Stromal cell of bone marrow (primary cell): ENCODE results near the gene PIK3R1.

Experiments
- DNase-seq: peaks from one replicate; pipeline ENCODE4 v3.0.0-alpha.2; 2012; ENCODE audit warnings: low read depth

The PIK3R1 gene

DNA sequence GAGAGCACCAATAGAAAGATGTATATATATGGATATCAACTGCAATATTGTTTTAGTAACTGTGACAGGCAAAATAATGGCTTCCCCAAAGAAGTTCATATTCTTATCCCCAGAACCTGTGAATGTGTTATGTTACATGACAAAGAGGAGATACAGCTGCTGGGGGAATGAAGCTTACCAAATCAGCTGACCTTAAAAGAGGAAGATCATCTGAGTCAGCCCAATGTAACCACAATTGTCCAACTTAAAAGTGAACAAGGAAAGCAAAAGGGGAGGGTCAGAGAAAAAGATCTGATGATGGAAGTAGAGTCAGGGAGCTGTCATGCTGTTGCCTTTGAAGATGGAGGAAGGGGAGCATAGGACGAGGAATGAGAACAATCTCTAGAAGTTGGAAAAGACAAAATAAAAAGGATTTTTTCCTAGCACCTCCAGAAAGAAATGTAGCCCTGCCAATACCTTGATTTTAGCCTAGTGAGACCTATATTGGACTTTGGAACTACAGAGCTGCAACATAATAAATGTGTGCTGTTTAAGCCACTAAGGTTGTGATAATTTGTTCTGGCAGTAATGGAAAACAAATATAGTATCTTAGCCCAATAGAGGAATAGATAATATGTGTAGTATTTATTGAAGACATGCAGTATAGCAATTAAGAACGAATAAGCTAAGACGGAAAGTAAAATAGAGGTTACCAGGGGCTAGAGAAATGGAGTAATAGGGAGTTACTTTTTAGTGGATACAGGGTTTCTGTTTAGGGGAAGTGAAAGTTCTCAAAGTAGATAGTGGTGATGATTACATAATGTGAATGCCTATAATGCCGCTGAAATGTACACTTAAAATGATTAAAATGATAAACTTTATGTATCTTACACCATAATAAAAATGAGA, 115.9 kb downstream of the PIK3R1 start:
- DNase-seq, result no peak

DNA sequence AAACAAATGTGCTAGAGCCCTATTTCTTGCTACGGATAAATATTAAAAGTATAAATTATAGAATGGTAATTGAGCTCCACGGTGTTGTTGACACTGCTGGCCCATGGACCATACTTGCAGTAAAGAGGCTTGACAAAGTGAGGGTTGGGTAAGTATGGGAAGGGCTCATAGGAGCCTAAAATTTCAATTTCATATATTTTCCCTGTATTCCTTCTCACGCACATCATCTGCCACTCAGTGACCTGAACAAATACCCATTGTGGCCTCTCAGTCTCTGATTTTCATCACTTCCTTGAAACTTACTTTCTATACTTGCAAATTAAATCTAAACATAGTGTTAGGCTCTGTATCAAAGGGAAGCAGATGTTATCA, 116.5 kb downstream of the PIK3R1 start:
- DNase-seq, result no peak

DNA sequence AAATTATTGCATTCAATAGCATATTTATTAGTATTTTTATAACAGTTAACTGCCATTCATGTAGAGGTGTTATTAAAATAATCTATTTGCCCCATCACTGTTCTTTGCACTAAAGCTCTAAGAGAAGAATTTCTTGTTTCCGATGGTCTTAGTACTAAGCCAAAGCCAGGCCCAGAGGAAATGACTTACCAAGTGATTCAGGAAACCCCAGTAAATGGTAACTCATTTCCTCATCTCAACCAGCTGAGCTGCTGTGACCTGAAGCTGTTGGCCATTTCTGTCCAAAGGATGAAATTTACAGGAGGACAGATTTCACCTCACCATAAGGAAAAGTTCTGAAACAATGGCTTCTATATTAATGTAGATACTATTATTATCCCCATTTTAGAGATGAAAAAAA, 117.0 kb downstream of the PIK3R1 start:
- no peak for DNase-seq

DNA sequence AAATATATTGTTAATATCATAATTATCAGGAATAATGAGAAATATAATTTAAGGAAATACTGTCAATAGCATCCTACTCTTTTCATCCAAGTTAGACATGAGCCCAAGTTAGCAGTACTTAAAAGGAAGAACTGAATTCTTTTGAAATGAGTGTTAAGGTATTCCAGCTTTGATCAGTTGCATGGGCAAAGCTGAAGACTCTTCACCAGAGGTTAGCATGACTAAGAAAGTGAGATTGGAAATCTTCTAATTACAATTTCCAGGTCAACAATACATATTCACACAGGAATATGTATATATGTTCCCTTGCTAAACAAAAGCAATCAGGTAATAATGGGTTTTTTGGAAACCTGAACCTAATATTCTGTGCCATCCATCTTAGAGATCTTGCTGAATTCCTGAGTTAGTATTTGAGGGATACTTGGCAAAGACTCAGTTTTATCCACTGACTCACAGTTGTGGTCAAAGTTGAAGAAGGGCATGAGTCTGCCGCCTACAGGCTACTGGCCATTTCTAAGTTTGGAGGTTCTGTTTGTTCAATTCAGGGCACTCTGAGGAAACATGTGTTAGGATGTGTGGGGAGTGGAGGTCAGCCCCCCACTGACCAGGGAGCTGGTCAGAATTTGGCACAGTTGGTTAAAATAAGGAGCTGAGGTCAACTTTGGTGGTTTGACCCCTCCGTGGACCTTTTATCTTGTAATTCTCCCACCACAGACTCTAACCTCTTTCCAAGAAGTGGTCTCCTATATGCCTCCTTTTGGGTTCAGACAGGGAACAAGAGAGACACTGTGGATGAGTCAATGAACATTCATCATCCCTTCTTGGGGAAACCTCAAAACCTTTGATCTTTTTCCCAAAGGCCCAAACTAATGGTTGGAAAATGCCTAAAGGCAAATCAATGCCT, 118.3 kb downstream of the PIK3R1 start:
- DNase-seq, result peak; percentile 92

DNA sequence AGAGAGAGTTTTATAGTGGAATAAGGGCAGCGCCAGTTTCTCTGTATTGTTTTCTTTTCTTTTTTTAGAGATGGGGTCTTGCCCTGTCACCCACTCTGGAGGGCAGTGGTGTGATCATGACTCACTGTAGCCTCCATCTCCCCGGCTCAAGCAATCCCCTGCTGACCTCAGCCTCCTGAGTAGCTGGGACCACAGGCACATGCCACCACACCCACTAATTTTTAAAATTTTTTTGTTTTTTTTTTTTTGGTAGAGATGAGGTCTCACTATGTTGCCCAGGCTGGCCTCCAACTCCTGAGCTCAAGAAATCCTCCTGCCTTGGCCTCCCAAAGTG, 119.0 kb downstream of the PIK3R1 start:
- no peak for DNase-seq

DNA sequence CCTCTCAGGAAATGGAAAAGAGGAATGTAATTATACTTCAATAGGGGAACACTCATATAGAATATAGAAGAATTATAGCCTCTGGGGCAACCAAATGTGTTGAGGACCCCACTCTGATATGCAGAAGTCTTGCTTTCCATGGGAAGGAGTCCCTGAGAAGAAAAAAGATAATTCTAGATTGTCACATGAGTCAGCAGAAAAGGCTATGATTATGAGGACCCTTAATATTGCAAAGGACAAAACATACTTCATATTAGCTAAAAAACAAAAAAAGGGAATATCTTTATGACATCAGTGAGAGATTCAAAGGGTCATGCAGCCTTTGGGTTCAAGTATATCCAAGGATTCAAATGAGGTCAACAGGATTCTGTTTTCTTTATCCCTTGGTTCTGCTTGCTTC, 119.5 kb downstream of the PIK3R1 start:
- DNase-seq, result no peak

DNA sequence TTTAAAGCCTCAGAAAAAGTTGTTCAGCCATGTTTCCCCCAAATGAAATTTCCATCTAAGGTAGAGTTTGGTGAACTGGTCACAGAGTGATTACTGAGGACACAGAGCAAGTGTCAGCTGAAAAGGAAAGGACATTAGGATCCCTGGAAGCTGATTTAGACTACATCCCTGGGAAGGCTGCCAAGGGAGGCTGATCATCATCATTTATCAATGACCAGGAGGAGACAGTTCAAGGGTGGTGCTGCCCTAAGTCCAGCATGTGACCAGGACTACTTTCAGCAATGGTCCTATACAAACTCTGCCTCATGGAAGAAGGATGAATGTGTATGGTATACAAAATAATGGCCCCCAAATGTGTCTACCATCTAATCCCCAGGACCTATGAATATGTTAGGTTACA, 120.6 kb downstream of the PIK3R1 start:
- no peak for DNase-seq

DNA sequence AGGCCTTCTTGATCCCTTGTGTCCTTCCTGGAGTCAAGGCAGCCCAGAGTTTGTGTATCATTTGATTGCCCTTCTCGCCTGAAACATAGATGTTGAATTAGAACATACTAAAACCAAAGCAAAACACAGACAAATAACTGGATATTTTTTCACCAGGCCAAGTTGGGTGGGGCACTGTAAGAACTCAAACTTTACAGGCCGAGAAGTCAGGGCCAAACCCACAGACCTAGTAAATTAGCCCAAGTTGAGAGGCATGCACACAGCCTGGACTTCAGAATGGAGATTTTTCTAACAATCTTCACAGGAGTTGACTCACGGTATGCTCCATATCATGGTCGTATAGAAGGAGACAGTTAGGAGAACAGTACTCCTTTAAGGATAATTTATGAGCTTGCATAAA, 121.7 kb downstream of the PIK3R1 start:
- no peak for DNase-seq

DNA sequence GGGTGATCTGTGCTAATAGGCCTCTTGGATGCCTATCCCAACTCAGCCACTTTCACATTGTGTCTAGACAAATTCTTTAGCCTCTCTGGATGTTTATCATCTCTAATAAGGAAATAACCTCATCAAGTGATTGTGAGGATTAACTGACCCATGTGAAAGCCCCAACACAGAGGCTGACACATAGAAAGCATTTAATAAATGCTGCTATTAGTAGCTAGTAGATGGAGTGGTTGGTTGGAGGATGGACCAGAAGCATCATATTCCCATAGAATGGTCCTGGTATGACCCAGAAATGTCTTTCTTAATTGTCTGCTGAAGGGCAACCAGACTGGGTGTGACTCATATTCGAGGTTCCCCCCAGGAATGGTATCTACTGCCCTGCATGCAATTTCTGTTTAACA, 124.4 kb downstream of the PIK3R1 start:
- DNase-seq, result no peak

DNA sequence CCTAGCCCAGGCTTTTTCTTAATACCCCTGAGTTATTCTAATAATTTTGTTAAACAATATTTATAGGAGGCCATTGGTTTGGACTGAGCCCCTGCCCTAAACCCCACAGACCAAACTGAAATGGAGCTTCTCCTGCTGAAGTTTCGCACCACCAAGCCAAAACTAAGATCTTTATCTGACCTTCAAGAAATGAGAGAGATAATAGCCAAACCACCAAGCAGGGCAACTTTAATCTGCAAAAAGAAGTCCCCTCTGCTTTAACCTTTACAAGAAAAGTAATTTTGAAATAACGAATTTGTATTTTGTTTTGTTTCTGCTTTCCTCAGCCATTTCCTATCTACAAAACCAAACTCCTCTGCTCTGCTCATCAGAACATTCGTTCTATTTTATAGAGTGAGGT, 125.5 kb downstream of the PIK3R1 start:
- DNase-seq, result no peak

DNA sequence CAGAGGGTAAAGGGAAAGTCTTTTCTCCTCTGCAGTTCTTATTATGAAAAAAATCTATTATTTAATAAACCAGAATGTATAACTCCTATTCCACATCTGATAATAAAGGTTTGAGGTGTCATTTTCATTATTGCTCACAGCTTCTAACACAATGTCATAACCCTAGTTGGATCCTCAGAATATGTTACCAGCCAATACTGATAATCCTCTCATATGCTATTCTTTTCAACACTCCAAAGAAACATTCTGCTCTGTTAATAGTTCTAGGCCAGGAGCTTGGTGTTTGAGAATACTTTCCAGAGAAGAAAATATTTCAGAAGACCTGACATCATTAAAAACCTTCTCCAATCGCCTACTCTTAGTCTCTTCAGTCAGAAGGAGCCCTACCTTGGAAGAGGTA, 127.1 kb downstream of the PIK3R1 start:
- DNase-seq, result no peak

DNA sequence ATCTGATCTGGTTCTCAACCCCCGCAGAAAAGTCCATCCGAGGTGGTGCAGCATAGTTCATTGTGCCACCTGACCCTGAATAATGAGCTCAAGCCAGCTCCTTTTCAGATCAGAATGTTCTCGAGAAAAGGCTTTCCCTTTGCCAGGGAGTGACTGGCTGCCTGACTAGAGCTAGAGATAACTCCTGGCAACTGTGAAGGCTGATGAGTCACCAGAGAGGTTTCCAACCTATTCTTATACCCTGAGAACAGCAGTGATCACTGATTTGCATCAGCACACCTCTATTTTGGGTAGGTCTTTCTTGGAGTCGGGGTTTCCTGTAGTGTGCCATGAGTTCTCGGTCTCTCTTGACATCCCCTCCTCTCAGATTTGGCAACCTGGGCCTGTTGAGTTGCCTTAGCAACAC, 127.9 kb downstream of the PIK3R1 start:
- DNase-seq, result peak; percentile 71

DNA sequence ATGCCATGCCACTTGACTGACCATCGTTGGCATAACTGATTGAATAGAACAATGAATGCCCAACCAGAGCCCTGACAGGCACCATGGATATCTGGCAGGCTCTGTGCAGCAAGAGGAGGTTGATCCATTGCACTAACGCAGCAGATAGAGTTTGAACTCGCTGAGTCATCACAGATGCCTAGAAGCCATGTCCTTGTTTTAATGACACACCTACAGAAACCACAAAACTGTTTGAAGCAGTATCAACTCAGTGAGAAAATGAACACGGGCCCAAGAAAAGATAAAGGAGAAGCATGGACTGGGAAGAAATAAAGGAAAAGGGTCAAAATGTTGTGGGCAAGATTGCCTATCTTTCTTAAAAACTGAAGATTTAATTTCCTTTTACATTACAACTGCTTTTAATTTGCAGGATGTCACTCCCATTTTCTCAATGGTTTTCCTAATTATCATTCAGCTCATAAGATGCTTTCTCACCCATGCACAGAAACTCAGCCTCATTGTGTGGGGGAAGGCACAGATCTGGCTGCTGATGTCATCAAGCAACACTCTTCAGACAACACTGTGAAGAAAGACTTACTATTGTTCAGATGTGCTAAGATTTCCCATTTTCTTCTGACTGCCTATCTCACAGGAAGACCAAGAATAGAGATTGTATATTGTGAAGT, 129.0 kb downstream of the PIK3R1 start:
- no peak for DNase-seq

DNA sequence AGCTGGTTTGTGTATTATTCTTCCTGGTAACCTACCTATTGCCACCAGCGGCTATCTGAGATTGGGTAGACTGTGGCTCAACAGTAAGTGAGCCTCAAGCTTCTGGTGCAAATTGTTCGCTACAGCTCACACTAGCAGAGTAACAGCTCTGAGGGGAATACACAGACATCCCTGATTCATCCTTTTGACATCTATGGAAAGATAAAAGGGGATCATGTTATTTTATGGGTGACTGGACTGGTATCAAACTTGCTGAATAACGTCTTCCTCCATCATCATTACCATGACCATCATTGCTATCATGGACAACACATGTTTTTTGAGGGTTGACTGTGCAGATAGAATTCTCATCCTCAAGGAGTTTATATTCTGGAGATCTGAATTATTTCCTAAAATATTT, 129.6 kb downstream of the PIK3R1 start:
- no peak for DNase-seq

DNA sequence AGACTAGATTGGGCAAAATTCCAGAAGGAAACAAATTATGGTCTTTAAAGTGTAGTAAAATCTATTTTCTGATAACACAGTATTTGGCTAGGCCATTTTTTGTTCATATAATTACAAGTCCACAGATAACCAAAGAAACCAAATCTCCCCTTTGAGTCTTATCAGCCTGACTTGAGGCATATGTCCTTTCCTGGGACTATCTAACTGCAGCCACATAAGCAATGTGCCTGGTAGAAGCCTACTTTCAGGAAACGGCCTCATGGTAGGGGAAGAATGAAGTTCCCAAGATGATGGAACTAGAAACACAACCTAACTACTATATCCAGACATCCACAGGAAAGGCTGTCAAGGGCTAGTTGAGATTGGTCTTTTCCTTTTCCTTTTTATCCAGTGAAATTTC, 130.0 kb downstream of the PIK3R1 start:
- DNase-seq, result no peak

DNA sequence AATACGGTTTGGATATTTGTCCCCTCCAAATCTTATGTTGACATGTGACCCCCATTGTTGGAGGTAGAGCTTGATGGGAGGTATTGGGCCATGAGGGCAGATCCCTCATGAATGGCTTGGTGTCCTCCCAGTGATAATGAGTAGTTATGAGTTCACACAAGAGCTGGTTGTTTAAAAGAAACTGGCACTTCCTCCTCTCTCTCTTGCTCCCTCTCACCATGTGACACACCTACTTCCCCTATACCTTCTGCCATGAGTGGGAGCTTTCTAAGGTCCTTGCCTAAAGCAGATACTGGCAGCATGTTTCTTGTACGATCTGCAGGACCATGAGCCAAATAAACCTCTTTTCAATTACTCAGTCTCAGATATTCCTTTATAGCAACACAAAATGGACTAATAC, 132.0 kb downstream of the PIK3R1 start:
- no peak for DNase-seq

DNA sequence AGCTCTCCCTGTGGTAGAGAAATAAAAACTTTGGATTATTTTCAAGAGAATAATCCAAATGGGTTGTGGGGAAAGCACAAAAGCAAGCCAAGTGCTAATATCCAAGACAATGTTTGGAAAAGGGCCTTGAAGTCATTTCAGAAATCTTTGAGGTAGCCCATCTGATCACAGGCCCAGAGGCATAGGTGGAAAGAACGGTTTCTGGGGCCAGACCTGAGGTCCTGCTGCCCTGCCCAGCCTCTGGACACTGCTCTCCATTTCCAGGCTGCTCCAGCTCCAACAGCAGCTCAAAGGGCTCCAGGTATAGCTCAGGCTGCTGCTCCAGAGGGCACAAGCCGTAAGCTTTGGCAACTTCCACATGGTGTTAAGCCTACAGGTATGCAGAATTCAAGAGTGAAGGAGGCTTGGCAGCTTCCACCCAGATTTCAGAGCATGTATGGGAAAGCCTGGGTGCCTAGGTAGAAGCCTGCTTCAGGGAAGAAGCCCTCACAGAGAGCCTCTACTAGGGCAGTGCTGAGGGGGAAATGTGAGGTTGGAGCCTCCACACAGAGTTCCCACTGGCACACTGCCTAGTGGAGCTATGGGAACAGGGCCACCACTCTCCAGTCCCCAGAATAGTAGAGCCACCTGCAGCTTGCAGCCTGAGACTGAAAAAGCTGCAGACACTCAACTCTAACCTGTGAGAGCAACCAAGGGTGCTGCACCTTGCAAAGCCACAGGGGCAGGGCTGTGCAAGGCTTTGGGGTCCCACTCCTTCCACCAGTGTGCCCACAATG, 133.1 kb downstream of the PIK3R1 start:
- no peak for DNase-seq

DNA sequence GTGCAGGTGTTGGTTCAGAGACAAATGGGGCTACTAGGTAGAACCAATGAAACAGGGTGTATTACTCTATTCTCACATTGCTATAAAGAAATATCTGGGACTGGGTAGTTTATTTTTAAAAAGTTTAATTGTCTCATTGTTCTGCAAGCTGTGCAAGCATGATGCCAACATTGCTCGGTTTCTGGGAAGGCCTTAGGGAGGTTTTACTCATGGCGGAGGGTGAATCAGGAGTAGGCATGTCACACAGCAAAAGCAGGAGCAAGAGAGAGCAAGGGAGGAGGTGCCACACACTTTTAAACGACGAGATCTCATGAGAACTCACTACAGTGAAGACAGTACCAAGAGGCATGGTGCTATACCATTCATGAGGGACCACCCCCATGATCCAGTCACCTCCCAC, 134.6 kb downstream of the PIK3R1 start:
- DNase-seq, result no peak
